Breast epithelium (tissue), 3 donors: ENCODE measurements around the gene LNX1.

Source experiments
- CTCF ChIP-seq, 3 donors: fragments of 450-650 bp; IDR thresholded peaks; one replicate each; pipeline ENCODE4 v1.5.1; 2016 to 2017; ENCODE audit warnings: antibody characterized with exemption in 3 of 3, mild to moderate bottlenecking in 3 of 3, moderate library complexity in 3 of 3
- POLR2A ChIP-seq: fragments of 450-650 bp; IDR thresholded peaks from one replicate; pipeline ENCODE4 v1.6.1; 2016; ENCODE audit warnings: antibody characterized with exemption, mild to moderate bottlenecking, moderate library complexity
- POLR2AphosphoS5 ChIP-seq, 3 donors: sonication (generic); formaldehyde crosslinking; IDR thresholded peaks; one replicate each; pipeline ENCODE4 v1.6.1; 2017; ENCODE audit warnings: antibody characterized with exemption in 3 of 3

DNA sequence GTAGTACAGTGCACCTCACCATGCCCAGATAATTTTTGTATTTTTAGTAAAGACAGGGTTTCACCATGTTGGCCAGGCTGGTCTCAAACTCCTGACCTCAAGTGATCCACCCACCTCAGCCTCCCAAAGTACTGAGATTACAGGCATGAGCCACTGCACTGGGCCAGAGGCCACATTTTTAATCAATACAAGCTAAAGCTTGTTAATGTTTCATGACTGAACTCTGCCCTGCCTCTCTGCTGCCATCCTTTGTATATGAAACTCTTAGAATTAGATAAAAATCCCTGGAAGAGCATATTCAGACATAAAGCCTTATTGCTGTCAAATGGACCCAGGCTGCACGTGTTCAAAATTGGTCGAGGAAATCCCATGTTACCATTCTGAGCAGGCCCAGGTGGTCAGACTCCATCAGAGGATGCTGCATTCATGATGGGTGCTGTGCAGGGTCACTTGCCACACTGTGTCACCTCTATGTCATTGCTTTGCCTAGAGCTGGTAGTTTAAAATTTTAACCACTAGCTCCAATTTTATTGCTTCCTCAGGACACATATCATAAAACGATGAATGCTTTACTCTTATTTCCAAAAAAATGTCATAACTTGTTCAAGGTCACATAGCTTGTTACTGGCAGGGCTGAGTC is 45.2 kb downstream of the LNX1 start:
- TF ChIP-seq POLR2A = no peak
- no peak for TF ChIP-seq CTCF (IDR thresholded peaks at IDR 0.05)
- TF ChIP-seq POLR2AphosphoS5 (IDR thresholded peaks at IDR 0.05) = no peak
